HuH-7 (cell line): ENCODE results near the gene PDXP.
A peak's percentile ranks its signal among the peaks of the same experiment; 100 is the strongest.
"Not testable (repeated sequence)": the region's sequence is repeated elsewhere in the genome, so short reads cannot be mapped to it uniquely, and the experiment has no call there.

Experiments
- DNase-seq: peaks from one replicate; pipeline ENCODE4 v3.0.0; 2011; ENCODE audit warnings: low spot score

PDXP gene

GRCh38 chr22:37658133-37659065 is at the start of gene PDXP:
Gene PDXP (plus strand): TSS chr22:37658723. CDS start chr22:37658783, 60 bp downstream.
- peak; percentile 100 for DNase-seq

DNA sequence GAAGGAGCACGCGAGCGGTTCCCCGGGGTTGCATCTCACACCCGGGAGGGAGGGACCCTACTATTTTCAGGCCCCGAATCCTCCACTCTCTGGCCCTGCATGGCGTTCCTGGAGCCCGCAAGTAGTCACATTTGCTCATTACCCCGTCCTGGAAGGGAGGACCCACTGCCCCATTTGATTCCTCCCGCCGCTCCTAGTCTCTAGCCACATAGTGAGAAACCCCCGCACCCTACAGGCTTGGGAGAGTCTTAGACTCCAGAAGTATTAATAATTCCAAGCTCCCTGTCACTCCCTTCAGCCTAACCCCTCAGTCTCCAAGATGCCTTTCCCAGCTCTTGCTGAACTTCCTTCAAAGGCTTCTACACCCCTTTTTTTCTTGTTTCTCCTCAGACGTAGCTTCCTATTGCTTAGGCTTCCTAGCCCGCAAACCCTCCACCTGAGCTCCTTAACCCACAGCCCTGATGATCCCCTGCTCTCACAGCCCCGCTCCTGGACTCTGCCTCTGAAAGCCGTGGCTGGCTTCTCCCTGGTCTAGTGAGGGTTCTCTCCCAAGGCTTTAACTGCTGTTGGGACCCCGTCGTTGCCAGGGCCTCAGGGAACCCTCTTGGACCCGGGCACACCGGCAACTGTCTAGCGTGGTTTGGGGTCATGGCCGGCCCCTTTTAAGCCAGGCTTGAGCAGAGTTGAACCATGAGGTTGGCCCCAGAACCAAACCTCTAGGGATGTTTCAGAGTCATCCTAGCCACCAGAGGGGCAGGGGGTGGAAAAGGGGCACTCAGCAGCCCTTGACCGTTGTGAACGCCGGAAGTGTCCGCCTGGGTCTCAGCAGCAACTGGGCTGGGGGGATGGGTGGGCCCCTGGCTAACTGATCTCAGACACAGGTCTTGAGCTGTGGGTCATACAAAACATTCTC is 49.0 kb upstream of the PDXP start:
- DNase-seq, result no peak

- not testable (repeated sequence) for DNase-seq
Measured at GRCh38 chr22:37610153-37610475, 48.4 kb upstream of the PDXP start.

GRCh38 chr22:37610480-37611129 is 47.9 kb upstream of the PDXP start:
- DNase-seq, result no peak

DNA sequence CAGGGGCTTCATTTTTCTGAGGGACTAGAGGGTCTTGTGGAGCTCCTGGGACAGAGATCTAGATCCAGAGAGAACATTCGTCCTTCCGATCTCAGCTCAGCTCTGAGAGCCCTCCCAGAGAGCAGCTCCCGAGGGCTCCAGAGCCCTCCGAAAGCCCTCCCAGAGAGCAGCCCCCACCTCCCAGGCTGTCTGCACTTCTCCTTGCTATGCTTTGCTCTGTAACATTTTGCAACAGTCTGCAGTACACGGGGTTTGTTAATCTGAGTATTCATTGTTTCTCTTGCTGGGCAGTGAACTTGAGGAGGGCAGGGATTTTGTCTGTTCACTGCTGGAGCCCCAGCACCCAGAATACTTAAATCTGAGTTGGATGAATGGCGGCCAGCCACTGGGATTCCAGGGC is 47.3 kb upstream of the PDXP start:
- DNase-seq, result no peak

DNA sequence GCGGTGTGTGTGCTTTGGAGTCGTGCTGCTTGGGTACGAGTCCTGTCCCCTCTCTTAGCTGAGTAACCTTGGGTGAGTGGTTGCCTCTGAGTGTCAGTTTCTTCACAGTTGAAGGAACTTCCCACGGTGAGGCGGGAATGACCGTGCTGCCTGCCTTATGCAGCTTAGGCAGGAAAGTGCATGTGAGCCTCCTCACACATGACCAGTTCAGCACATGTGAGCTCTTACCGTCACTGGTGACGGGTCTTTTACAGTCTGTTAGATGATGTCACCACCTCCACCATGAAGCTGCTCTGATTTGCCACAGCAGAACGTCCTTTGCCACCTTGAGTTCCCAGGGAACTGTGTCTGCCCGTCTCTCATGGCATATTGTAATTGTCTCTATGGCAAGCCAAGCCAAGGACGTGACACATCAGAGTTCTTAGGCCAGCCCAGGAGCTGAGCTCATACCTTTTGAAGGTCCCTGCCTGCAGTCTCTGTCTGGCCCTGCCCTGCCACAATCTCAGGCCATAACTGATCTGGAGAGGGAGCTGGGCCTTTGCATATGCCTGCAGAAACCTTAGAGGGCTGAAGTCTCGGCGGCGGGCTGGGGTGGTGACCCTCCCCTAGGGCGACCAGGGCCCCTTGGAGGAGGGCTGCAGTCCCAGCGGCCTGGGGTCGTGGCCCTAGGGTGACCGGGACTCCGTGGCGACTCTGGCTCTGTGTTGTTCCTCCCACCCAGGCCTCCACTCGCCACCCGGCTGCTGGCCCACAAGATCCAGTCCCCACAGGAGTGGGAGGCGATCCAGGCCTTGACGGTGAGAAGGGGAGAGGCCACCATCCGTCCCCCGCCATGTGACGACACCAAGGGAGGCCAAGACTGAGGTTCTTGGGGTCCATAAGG is 42.1 kb upstream of the PDXP start:
- DNase-seq, result no peak

DNA sequence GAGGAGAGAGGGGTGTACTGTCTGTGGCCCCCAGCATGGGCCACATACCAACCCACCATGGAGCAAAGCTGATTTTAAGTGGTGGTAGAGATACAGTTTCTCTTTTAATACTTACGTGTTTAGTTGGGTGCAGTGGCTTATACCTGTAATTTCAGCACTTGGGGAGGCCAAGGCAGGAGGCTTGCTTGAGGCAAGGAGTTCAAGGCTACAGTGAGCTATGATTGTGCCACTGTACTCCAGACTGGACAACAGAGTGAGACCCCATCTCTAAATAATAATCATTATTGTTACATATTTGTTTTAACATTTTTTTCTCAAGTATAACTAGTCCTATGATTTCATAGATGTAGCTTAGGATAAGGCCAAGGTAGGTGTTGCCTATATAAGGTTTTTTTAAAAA is 41.1 kb upstream of the PDXP start:
- no peak for DNase-seq

DNA sequence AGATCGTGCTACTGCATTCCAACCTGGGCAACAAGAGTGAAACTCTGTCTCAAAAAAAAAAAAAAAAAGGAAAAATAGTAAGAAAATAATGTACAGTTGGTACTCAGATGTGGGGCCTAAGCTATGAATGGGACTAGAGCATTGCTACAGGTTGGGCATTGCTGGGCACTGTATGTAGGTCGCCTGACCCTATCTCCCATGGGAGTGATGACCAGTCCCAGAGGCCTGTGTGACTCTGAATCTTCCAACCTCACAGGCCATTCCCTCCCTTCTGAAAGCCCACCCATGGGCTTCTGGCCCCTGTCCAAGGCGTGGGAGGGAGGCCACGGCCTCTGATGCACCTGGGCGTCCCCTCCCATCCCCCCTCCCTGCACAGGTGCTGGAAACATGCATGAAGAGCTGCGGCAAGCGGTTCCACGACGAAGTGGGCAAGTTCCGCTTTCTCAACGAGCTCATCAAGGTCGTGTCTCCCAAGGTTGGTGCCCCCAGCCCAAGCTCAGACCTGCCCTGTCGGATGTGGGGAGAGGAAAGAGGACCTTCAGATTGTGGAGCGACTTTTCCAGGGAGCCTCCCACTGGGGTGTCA is 40.4 kb upstream of the PDXP start:
- DNase-seq, result no peak

- no peak for DNase-seq
Measured at GRCh38 chr22:37618674-37619073, 39.8 kb upstream of the PDXP start.

GRCh38 chr22:37619991-37620390 is 38.5 kb upstream of the PDXP start:
- DNase-seq, result no peak

- DNase-seq, result no peak
Measured at GRCh38 chr22:37621352-37621860, 37.1 kb upstream of the PDXP start.

GRCh38 chr22:37623075-37624016 is 35.2 kb upstream of the PDXP start:
- DNase-seq, result peak; percentile 83

- no peak for DNase-seq
Measured at GRCh38 chr22:37624017-37624365, 34.5 kb upstream of the PDXP start.

- DNase-seq, result no peak
Measured at GRCh38 chr22:37624876-37625275, 33.6 kb upstream of the PDXP start.

DNA sequence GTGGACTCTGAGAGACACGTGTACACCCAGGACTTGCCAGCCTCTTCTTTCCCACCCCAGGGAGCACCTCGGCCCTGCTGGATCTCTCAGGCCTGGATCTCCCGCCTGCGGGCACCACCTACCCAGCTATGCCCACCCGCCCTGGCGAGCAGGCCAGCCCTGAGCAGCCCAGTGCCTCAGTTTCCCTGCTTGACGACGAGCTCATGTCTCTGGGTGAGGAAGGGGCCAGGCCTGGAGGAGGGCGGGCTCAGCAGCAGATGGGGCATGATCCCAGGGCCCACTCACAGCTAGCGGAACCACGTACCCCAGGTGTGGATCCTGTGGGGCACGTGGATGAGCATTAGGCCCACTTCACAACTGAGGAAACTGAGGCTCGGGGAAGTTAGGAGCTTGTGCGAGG is 32.8 kb upstream of the PDXP start:
- no peak for DNase-seq

- DNase-seq, result peak; percentile 81
Measured at GRCh38 chr22:37626144-37626543, 32.4 kb upstream of the PDXP start.

DNA sequence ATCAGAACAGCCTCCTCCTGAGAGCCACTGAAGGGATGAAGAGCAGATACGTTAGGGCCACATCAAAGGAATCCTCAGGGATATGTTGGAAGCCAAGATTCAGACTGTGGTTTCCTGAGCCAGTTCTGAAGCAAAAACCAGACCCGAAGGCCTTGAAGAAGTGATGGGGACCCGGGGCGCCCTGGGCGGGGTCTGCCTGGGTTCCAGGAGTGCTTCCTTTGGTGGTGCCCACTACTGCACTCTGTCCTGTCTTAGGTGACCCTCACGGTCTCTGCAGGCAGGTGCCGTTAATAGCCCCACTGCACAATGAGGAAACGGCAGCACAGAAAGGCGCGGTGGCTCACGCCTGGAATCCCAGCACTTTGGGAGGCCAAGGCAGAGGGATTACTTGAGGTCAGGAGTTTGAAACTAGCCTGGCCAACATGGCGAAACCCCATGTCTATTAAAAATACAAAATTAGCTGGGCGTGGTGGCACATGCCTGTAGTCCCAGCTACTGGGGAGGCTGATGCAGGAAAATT is 31.9 kb upstream of the PDXP start:
- DNase-seq, result no peak

DNA sequence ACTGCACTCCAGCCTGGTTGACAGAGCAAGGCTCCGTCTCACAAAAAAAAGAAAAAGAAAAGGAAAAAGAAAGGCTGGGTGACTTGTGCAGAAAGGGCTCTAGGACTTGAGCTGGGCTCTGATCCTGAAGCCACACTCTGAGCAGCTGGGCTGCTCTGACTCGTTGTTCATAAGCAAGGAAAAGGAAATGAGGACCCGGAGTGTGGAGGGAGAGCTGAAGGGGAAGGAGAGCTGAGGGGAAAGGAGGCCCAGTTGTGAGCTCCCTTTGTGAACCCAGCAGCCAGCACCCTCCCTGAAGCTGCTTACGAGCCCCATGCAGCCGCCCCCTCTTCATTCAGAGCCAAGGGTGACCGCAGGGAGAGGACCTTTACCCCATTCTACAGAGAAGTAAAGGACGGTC is 31.4 kb upstream of the PDXP start:
- no peak for DNase-seq

DNA sequence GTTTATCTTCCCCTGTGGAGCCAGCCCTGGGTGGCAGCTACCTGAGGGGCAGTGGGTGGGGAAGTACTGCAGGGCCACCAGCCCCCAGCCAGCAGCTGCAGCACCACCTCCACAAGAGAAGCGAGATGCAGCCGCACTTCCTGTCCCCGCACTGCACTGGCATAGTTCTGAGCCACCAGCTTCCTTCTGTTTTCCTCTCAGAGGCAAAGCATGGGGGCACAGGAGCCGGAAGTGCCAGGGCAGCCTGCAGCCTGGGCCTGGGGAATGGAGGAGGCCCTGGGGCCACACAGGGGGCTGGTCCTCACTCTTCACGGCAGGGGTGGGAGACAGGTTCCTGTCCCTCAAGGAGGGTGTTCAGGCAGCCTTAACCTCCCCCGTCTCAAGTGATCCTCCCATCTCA is 31.0 kb upstream of the PDXP start:
- DNase-seq, result no peak

DNA sequence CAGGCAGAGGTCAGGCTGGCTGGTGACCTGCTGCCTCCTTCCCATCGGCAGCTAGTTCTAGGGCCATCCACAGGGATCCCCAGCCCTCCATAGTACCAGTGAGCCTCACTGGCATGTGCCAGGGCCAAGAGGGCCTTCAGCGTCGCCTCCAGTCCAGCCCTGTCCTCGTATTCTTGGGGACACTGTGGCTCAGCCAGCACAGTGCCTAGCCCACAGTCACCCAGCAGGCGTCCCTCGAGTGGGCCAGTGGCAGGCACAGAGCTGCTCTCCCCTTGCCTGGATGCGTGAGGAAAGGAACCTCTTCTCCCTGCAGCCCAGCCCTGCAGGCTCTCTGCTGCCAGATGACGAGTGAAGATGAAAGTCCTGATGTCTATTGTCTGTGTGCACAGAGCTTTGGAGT is 29.7 kb upstream of the PDXP start:
- DNase-seq, result no peak
